K562 (cell line): ENCODE results near the gene SMAD7. TPM values are rescaled to one million over a fixed set of nuclear protein-coding genes. Genes with fewer than 3 reads are reported as not detected.

ENCODE experiments used
- ARHGAP35 ChIP-seq: fragments of 450-650 bp; IDR thresholded peaks from 2 replicates; pipeline ENCODE4 v1.6.1; 2018; ENCODE audit not compliant: partially characterized antibody
- CEBPG ChIP-seq, 3 experiments: fragments of 200-800 bp in 1 of 3; sonication (Bioruptor generic) in 1 of 3; sonication (generic) in 1 of 3; formaldehyde crosslinking in 1 of 3; IDR thresholded peaks in 2 of 3; conservative IDR thresholded peaks in 1 of 3; 2 replicates each; pipeline versions ENCODE4 v1.6.1 to v1.8.0; 2016 to 2022; ENCODE audit warnings: missing compliant biosample characterization in 2 of 3, missing genetic modification characterization in 2 of 3, mild to moderate bottlenecking in 1 of 3, missing genetic modification reagents in 1 of 3
- ESRRA ChIP-seq: fragments of 450-650 bp; IDR thresholded peaks from 2 replicates; pipeline ENCODE4 v1.6.1; 2014; ENCODE audit warnings: low read depth, mild to moderate bottlenecking, moderate library complexity, borderline replicate concordance
- FUS ChIP-seq: fragments of 200-400 bp; formaldehyde crosslinking; optimal IDR thresholded peaks from 2 replicates; pipeline ENCODE3; 2017; ENCODE audit warnings: low read depth, low read length
- MNT ChIP-seq, 2 experiments: fragments of 450-650 bp; conservative IDR thresholded peaks; 2 replicates each; pipeline ENCODE4 v1.6.1; 2017; ENCODE audit warnings: mild to moderate bottlenecking in 2 of 2, moderate library complexity in 2 of 2
- SMARCE1 ChIP-seq: fragments of 450-650 bp; IDR thresholded peaks from 2 replicates; pipeline ENCODE4 v1.7.1; 2016; ENCODE audit warnings: mild to moderate bottlenecking
- TFAP4 ChIP-seq: sonication (generic); formaldehyde crosslinking; IDR thresholded peaks from 2 replicates; pipeline ENCODE4 v1.8.0; 2022; ENCODE audit warnings: missing genetic modification reagents, mild to moderate bottlenecking, moderate library complexity, borderline replicate concordance
- ZNF134 ChIP-seq: fragments of 250-450 bp; sonication (Bioruptor Pico); conservative IDR thresholded peaks from 2 replicates; pipeline ENCODE4 v1.4.0; 2020
- polyA plus RNA-seq, 8 experiments: library from polyadenylated mRNA; depleted of rRNA in 4 of 8; stranded (reverse) in 5 of 8; unstranded in 3 of 8; fragments of >200 nt; fragmentation: Nextera tagmentation in 2 of 8; fragmentation: Illumina TruSeq in 1 of 8; extraction: Ambion mirVana in 2 of 8; extraction: Trizol in 1 of 8; gene quantifications; 2 replicates each; pipeline versions ENCODE4 v1.2.1 to v1.2.3, GENCODE V29; 2011 to 2014; ENCODE audit warnings: inconsistent platforms in 1 of 8, missing spikeins in 1 of 8
- total RNA-seq, 7 experiments: library from RNA; depleted of rRNA in 6 of 7; stranded (reverse); fragments of >200 nt in 6 of 7; fragmentation: Illumina TruSeq in 2 of 7; extraction: Trizol in 2 of 7; gene quantifications; 2 replicates each; pipeline versions ENCODE4 v1.2.1 to v1.2.3, GENCODE V29; 2011 to 2021; ENCODE audit warnings: low replicate concordance in 1 of 7

The SMAD7 gene
- total and polyA plus RNA-seq, 9 of the 15 experiments (the other 6 are each of a cell fraction or from before 2014, with no cell fraction given), result 0.13 to 3.0 (median 1.6) TPM

- TF ChIP-seq FUS, result no peak
- TF ChIP-seq ESRRA, result no peak
- TF ChIP-seq MNT (conservative IDR thresholded peaks at IDR 0.05), result no peak
- TF ChIP-seq TFAP4 (CRISPR knock-in tag), result no peak
- no peak for TF ChIP-seq SMARCE1
- TF ChIP-seq ZNF134 (CRISPR knock-in tag), result no peak
- TF ChIP-seq ARHGAP35, result no peak
- TF ChIP-seq CEBPG (CRISPR knock-in tag; IDR thresholded peaks at IDR 0.05), result no peak
- no peak for TF ChIP-seq CEBPG (tag; conservative IDR thresholded peaks at IDR 0.05 in 1 of 2, IDR thresholded peaks at IDR 0.05 in 1 of 2)
Observed at GRCh38 chr18:48920408-48921038, 30.2 kb downstream of the SMAD7 start (continued).
